Endothelial cell (in vitro differentiated cells): ENCODE results near the gene GLI2. TPM values are rescaled to one million over a fixed set of nuclear protein-coding genes. Genes with fewer than 3 reads are reported as not detected.

Source experiments
- DNase-seq: peaks from one replicate; pipeline ENCODE4 v3.0.0; 2021; ENCODE audit warnings: low spot score
- H3K27ac Mint-ChIP-seq: one replicate; pipeline ENCODE4 v1.8.0; 2021; ENCODE audit warnings: mixed read lengths, inconsistent platforms; ENCODE audit not compliant: unreplicated experiment
- H3K27me3 Mint-ChIP-seq: one replicate; pipeline ENCODE4 v1.8.0; 2021; ENCODE audit warnings: mild to moderate bottlenecking, moderate library complexity, mixed read lengths, inconsistent platforms; ENCODE audit not compliant: unreplicated experiment
- H3K36me3 Mint-ChIP-seq: one replicate; pipeline ENCODE4 v1.8.0; 2021; ENCODE audit warnings: mild to moderate bottlenecking, low read depth, mixed read lengths, inconsistent platforms; ENCODE audit not compliant: unreplicated experiment
- H3K4me1 Mint-ChIP-seq: one replicate; pipeline ENCODE4 v1.8.0; 2021; ENCODE audit warnings: mild to moderate bottlenecking, mixed read lengths, inconsistent platforms; ENCODE audit not compliant: unreplicated experiment
- H3K4me3 Mint-ChIP-seq: one replicate; pipeline ENCODE4 v1.8.0; 2021; ENCODE audit warnings: mild to moderate bottlenecking, mixed read lengths, inconsistent platforms; ENCODE audit not compliant: unreplicated experiment
- H3K9me3 Mint-ChIP-seq: one replicate; pipeline ENCODE4 v1.8.0; 2021; ENCODE audit warnings: mixed read lengths, inconsistent platforms; ENCODE audit not compliant: unreplicated experiment
- CTCF ChIP-seq: fragments of 200-600 bp; sonication (generic); IDR thresholded peaks from one replicate; pipeline ENCODE4 v1.5.0; 2021; ENCODE audit warnings: antibody characterized with exemption; ENCODE audit not compliant: unreplicated experiment
- total RNA-seq: library from RNA; stranded (reverse); fragmentation: NEBNext Ultra II Directional; extraction: Animal tissue kit (Norgen Biotek cat#: 25700); gene quantifications from one replicate; pipeline ENCODE4 v1.2.1, GENCODE V29; 2021; ENCODE audit not compliant: unreplicated experiment

Gene GLI2
- total RNA-seq, 1 donor from 2014 or later, result 1.2 TPM

- TF ChIP-seq CTCF, result no peak
- Mint-ChIP-seq H3K4me1 (peaks cover 9% of the 10 kb centered on the region), H3K27me3 (no peaks in the 10 kb centered on the region), H3K4me3 (no peak overlapping the region), H3K27ac (no peak overlapping the region), H3K9me3 (no peaks in the 10 kb centered on the region), H3K36me3 (no peaks in the 10 kb centered on the region)
- DNase-seq, result no peak
Measured at GRCh38 chr2:120722246-120722567, 13.5 kb upstream of the GLI2 start.

- Mint-ChIP-seq H3K36me3 (no peaks in the 10 kb centered on the region), H3K27me3 (no peaks in the 10 kb centered on the region), H3K27ac (peak overlapping the region; percentile 83), H3K9me3 (no peaks in the 10 kb centered on the region), H3K4me1 (peaks cover 9% of the 10 kb centered on the region), H3K4me3 (no peak overlapping the region)
- DNase-seq, result no peak
- no peak for TF ChIP-seq CTCF
Measured at GRCh38 chr2:120722568-120723421, 12.9 kb upstream of the GLI2 start.

- no peaks in the 10 kb centered on the region for H3K9me3 Mint-ChIP-seq
- peaks cover 9% of the 10 kb centered on the region for H3K4me1 Mint-ChIP-seq
Measured at GRCh38 chr2:120726245-120726644, 9.4 kb upstream of the GLI2 start.

DNA sequence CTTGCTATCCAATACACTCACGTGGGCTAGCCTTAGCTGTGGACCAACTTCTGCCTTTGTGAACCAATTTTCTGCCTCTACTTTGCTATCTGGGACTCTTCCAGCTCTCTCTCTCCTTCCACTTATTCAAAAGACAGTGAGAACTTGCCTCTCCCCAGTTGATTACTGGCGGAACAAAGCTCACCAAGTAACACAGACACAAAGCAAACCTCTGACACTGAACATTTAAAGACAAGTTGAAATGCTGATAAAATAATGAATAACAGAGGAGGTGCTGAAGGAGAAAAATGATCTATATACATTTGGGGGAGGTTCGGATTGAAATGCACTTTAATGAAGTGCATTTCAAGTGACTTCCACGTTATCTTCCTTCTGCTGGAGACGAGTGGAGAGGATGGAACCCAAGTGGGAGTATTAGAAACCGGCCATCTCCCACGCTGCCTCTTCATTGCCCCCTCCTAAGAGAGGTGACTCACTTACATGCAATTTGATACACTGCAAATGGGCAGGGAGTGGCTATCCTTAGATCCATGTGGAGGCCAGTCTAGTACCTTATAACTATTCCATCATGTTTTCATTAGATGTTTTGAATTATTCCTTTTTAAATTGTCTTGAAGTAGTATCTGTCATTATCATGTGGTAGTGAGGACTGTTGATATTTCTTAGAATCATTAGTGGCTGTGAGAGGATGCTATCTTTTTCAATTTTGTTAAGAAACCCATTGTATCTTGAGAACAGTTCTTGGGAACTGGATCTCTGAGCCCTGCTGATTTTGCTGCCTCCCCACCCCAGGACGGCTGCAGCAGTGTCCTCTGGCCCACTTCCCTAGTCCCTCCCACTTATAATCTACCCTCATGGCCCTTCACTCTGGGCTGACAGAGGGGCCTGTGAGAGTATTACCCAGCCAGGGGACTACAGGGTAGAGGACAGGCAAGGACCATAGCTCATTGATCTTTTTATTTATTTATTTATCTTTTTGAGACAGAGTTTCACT is 6.0 kb upstream of the GLI2 start:
- no peak overlapping the region for H3K4me3 Mint-ChIP-seq
- no peak overlapping the region for H3K27ac Mint-ChIP-seq
- no peak for DNase-seq
- no peaks in the 10 kb centered on the region for H3K4me1 Mint-ChIP-seq
- peaks cover 5% of the 10 kb centered on the region for H3K27me3 Mint-ChIP-seq
- TF ChIP-seq CTCF, result no peak
- no peaks in the 10 kb centered on the region for H3K36me3 Mint-ChIP-seq
- H3K9me3 Mint-ChIP-seq, result no peaks in the 10 kb centered on the region

More at GRCh38 chr2:120726245-120726644, 9.4 kb upstream of the GLI2 start:
- H3K27ac Mint-ChIP-seq, result no peak overlapping the region
- H3K27me3 Mint-ChIP-seq, result no peaks in the 10 kb centered on the region
- TF ChIP-seq CTCF, result no peak
- no peak overlapping the region for H3K4me3 Mint-ChIP-seq
- no peak for DNase-seq
- H3K36me3 Mint-ChIP-seq, result no peaks in the 10 kb centered on the region
